Muscle layer of duodenum (tissue), 2 donors: ENCODE data around the gene DMBX1.
A peak's percentile ranks its signal among the peaks of the same experiment; 100 is the strongest.

Source experiments
- H3K27ac ChIP-seq: one replicate; pipeline ENCODE4 v1.7.0; 2013; ENCODE audit warnings: mild to moderate bottlenecking, low read length
- H3K27me3 ChIP-seq: one replicate; pipeline ENCODE4 v1.7.0; 2013; ENCODE audit warnings: low read depth, mild to moderate bottlenecking, control low read depth, low read length
- H3K36me3 ChIP-seq, 2 donors: one replicate each; pipeline ENCODE4 v1.7.0; 2013; ENCODE audit warnings: low read length in 2 of 2, control low read depth in 1 of 2, mild to moderate bottlenecking in 1 of 2; ENCODE audit not compliant: insufficient read depth in 2 of 2, control insufficient read depth in 1 of 2
- H3K4me1 ChIP-seq, 2 donors: one replicate each; pipeline ENCODE4 v1.7.0; 2013; ENCODE audit warnings: low read length in 2 of 2, mild to moderate bottlenecking in 2 of 2, control low read depth in 1 of 2, moderate library complexity in 1 of 2; ENCODE audit not compliant: insufficient read depth in 2 of 2, control insufficient read depth in 1 of 2
- H3K4me3 ChIP-seq, 2 donors: one replicate each; pipeline ENCODE4 v1.7.0; 2013; ENCODE audit warnings: low read length in 2 of 2, low read depth in 1 of 2, mild to moderate bottlenecking in 1 of 2
- H3K9me3 ChIP-seq, 2 donors: one replicate each; pipeline ENCODE4 v1.7.0; 2013; ENCODE audit warnings: low read length in 2 of 2, control low read depth in 1 of 2, mild to moderate bottlenecking in 1 of 2; ENCODE audit not compliant: control insufficient read depth in 1 of 2
- donor health status: healthy.

DMBX1 gene

GRCh38 chr1:46530791-46531409 lies 41.3 kb downstream of the DMBX1 start:
- H3K36me3 ChIP-seq: no peaks in the 10 kb centered on the region
- peaks cover 6 to 9% of the 10 kb centered on the region in 2 donors for H3K4me1 ChIP-seq
- H3K27me3 ChIP-seq: peaks cover 24% of the 10 kb centered on the region
- H3K27ac ChIP-seq: no peak overlapping the region
- no peaks in the 10 kb centered on the region for H3K9me3 ChIP-seq
- no peak overlapping the region for H3K4me3 ChIP-seq

GRCh38 chr1:46532095-46532494 lies 42.5 kb downstream of the DMBX1 start:
- Histone ChIP-seq H3K36me3 (no peaks in the 10 kb centered on the region), H3K27ac (no peak overlapping the region), H3K27me3 (peaks cover 24% of the 10 kb centered on the region), H3K4me3 (no peak overlapping the region), H3K9me3 (no peaks in the 10 kb centered on the region), H3K4me1 (peaks cover 6 to 9% of the 10 kb centered on the region in 2 donors)

DNA sequence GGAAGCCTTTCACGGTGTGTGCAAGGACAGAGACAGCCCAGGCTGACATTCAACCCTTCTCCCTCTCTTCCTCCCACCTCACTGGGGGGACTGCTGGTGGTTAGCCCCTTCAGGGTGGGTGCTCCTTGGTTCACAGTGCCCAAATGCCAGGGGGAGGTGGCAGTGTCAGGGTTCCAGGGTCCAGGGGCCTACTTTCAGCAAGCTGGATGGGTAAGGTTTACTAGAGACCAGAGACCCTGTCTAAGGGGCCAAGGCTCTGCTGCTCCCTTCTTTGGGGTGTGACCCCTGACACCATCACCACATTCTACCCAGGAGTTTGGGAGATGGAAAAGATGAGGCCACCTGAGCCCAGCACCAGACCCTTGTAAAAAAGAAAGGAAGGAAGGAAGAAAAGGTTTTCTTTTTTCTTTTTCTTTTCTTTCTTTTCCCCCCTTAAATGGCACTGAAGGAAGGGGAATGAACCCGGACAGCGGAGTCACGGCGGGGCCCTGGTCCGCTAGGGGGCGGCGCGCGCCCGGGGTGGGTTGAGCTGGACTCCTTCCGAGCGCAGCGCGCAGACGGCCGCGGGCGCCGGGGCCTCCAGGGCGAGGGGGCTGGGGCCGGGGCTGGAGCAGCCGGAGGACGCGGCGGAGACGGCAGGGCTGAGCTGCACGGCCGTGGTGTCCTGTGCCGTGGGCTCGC lies 43.0 kb downstream of the DMBX1 start:
- Histone ChIP-seq H3K4me1 (peaks cover 2 to 9% of the 10 kb centered on the region in 2 donors), H3K36me3 (no peaks in the 10 kb centered on the region), H3K4me3 (peak overlapping the region in 1 of 2 donors; percentile 50), H3K27ac (no peak overlapping the region), H3K9me3 (no peaks in the 10 kb centered on the region), H3K27me3 (peaks cover 24% of the 10 kb centered on the region)

- Histone ChIP-seq H3K27ac (no peak overlapping the region), H3K9me3 (no peaks in the 10 kb centered on the region), H3K27me3 (peaks cover 24% of the 10 kb centered on the region), H3K4me3 (peak overlapping the region; percentile 7 to 50), H3K4me1 (peaks cover 0 to 9% of the 10 kb centered on the region in 2 donors), H3K36me3 (no peaks in the 10 kb centered on the region)
Observed at GRCh38 chr1:46533179-46533864, 43.7 kb downstream of the DMBX1 start.

DNA sequence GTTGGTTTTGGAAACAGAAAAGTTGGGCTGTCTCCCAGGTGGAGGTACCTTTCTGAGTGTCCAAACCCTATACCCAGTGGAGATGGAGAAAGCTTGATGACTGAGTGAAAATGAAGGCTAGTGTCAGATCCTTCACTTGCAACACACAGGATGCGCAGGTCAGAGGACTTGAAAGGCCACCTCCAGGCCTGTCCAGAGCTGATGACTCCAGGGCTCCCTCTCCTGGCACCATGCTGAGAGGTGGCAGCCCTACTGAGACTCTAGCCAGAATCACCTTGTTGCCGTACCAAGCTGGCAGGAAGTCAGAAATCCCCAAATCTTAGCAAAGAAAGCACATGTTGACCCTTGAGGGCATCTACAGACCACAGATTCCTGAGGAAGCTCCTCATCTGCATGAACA lies 45.4 kb downstream of the DMBX1 start:
- Histone ChIP-seq H3K9me3 (no peaks in the 10 kb centered on the region), H3K27ac (no peak overlapping the region), H3K4me1 (peaks cover 0 to 9% of the 10 kb centered on the region in 2 donors), H3K4me3 (no peak overlapping the region), H3K36me3 (no peaks in the 10 kb centered on the region), H3K27me3 (peaks cover 14% of the 10 kb centered on the region)

GRCh38 chr1:46536527-46536926 lies 46.9 kb downstream of the DMBX1 start:
- no peak overlapping the region for H3K27ac ChIP-seq
- H3K4me1 ChIP-seq: peaks cover 0 to 9% of the 10 kb centered on the region in 2 donors
- H3K9me3 ChIP-seq: no peaks in the 10 kb centered on the region
- H3K27me3 ChIP-seq: peaks cover 6% of the 10 kb centered on the region
- H3K36me3 ChIP-seq: no peaks in the 10 kb centered on the region
- no peak overlapping the region for H3K4me3 ChIP-seq

DNA sequence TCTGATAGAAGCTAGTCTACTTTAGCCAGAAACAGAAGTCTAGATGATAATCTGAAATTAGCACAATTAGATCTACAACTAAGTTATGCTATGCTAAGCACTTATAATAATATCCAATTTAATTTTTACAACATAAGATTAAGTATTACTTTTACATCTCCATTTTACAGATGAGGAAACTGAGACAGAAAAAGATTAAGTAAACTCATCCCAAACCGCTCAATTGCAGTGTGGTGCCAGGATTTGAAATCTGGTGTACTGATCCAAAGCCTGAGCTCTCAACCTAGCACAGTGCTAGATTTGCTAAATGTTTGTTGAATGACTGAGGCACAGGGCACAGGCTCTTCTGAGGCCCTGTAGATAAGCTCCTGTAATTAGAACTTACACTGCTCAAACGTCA lies 48.0 kb downstream of the DMBX1 start:
- H3K27me3 ChIP-seq: peaks cover 6% of the 10 kb centered on the region
- peaks cover 0 to 8% of the 10 kb centered on the region in 2 donors for H3K4me1 ChIP-seq
- no peaks in the 10 kb centered on the region for H3K9me3 ChIP-seq
- H3K4me3 ChIP-seq: no peak overlapping the region
- H3K36me3 ChIP-seq: no peaks in the 10 kb centered on the region
- H3K27ac ChIP-seq: no peak overlapping the region

DNA sequence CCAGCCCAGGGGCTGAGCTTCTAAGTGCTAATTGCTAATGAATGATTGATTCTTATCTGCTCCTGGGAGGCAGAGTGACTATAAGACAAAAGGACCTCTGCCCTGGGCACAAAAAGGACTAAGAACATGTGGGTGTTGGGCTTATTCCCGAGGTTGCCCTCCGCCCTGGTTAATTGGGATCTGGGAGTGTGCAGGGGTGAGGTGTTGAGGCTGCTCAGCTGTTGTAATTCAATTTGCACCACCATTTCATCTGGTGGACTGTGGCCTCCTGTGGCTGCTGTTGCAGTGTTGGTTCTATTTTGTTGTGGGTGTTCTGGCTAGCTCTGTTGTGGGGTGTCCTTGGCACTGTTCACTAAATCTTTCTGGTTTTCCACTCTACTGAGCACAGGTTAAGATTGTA lies 48.5 kb downstream of the DMBX1 start:
- Histone ChIP-seq H3K27ac (no peak overlapping the region), H3K9me3 (no peaks in the 10 kb centered on the region), H3K4me3 (no peak overlapping the region), H3K4me1 (peaks cover 0 to 5% of the 10 kb centered on the region in 2 donors), H3K36me3 (no peaks in the 10 kb centered on the region), H3K27me3 (peaks cover 10% of the 10 kb centered on the region)
